ENCODE data around the gene ANKRD42. TPM values are rescaled to one million over a fixed set of nuclear protein-coding genes. Genes with fewer than 3 reads are reported as not detected.

ANKRD42 gene
- total and polyA plus RNA-seq, 2 of the 8 experiments (the other 6 are each of a cell fraction or from before 2014, with no cell fraction given) = 2.0 to 5.5 TPM

- no peaks in the 10 kb centered on the region for H3K79me1 ChIP-seq (ENCODE audit: low read depth, low read length)
- no peak overlapping the region for H4K5ac ChIP-seq (ENCODE audit: insufficient read length, low read depth, low read length)
- peak overlapping the region; percentile 82 to 99 (median 92) for H3K4me3 ChIP-seq (ENCODE audit: extremely low read depth in 1 of 4, insufficient read depth in 2 of 4, low read depth in 3 of 4, low read length in 4 of 4)
- 0 out of 7 replicates have a peak, but pooled peaks cover 0 to 1% (median 0%) of the 10 kb centered on the region in 4 experiments for H3K4me1 ChIP-seq (replicated peaks in 1 of 4; ENCODE audit: control insufficient read depth in 3 of 4, insufficient read depth in 4 of 4, low read length in 3 of 4)
- no peak overlapping the region for H3K23ac ChIP-seq (ENCODE audit: insufficient read length)
- H4K8ac ChIP-seq (ENCODE audit: extremely low read depth, insufficient read depth, low read length) = no peak overlapping the region
- no peak overlapping the region for H2BK5ac ChIP-seq (ENCODE audit: low read depth, low read length)
- H2AK5ac ChIP-seq (ENCODE audit: low read depth, low read length) = no peak overlapping the region
- DNase-seq (ENCODE audit: low read depth in 1 of 2, low spot score in 2 of 2) (no peak), FAIRE-seq (no peak)
- WGBS, 2 experiments (ENCODE audit: extremely low coverage in 1 of 2, insufficient coverage in 1 of 2, insufficient read length in 1 of 2, insufficient replicate concordance in 2 of 2, low coverage in 1 of 2, low lambda C conversion rate in 2 of 2, missing lambda C conversion rate in 1 of 2) = 44% methylated on average over 3 of the region's 3 CpGs; no CpG with 5 or more reads in 1 of the 2 experiments
- H3K9ac ChIP-seq (replicated peaks in 1 of 4; ENCODE audit: extremely low read depth in 1 of 4, low read depth in 3 of 4, low read length in 3 of 4) = peak overlapping the region in 3 of 4 experiments; percentile 34 to 94 (median 79); a peak in 3 of 7 replicates
- H3K4me2 ChIP-seq (ENCODE audit: insufficient read depth in 1 of 2, low read depth in 2 of 2, low read length in 2 of 2) = peak overlapping the region; percentile 78 to 81
- no peak overlapping the region for H2BK20ac ChIP-seq (ENCODE audit: low read length)
- no peak overlapping the region for H2BK12ac ChIP-seq (ENCODE audit: low read depth, low read length)
- H3K9me3 ChIP-seq (ENCODE audit: insufficient read depth in 2 of 2, low read depth in 1 of 2, low read length in 1 of 2) = no peaks in the 10 kb centered on the region
- no peak overlapping the region for H4K91ac ChIP-seq (replicated peaks; ENCODE audit: insufficient read length, low read length)
- ChIA-PET POLR2A (ENCODE audit: partially characterized antibody) (interaction anchor here (2.1 kb wide), 1 partner anchor 127 kb away, joined by 7 read pairs; the partner anchor contains the start of gene PCF11), CTCF (ENCODE audit: partially characterized antibody) (interaction anchor here (1.0 to 1.2 kb wide), 3 partner anchors 303 to 533 kb away, joined by 3 to 6 read pairs (median 4); no protein-coding TSS in a partner anchor)
- peaks cover 0 to 35% of the 10 kb centered on the region in 2 experiments; a peak in 3 of 4 replicates for H3K79me2 ChIP-seq (ENCODE audit: control insufficient read depth in 1 of 2, insufficient read depth in 2 of 2, low read length in 2 of 2)
- H3K27me3 ChIP-seq (replicated peaks in 1 of 4; ENCODE audit: control insufficient read depth in 3 of 4, extremely low read depth in 1 of 4, insufficient read depth in 3 of 4, low read length in 3 of 4) = no peaks in the 10 kb centered on the region
- H3K14ac ChIP-seq (ENCODE audit: insufficient read length) = no peak overlapping the region
- peaks cover 2% of the 10 kb centered on the region; the same call in 1 of the 2 replicates for H3K23me2 ChIP-seq (ENCODE audit: low read depth, low read length)
- H3K36me3 ChIP-seq (ENCODE audit: control insufficient read depth in 2 of 4, insufficient read depth in 4 of 4, low read length in 3 of 4) = peaks cover 0 to 4% (median 0%) of the 10 kb centered on the region in 4 experiments; a peak in 1 of 8 replicates
- H4K20me1 ChIP-seq (replicated peaks in 1 of 2; ENCODE audit: control insufficient read depth in 1 of 2, insufficient read depth in 2 of 2, low read length in 2 of 2) = no peaks in the 10 kb centered on the region
- H3K4ac ChIP-seq (replicated peaks; ENCODE audit: insufficient read length, low read depth, low read length) = no peak overlapping the region
- H3K56ac ChIP-seq (replicated peaks; ENCODE audit: insufficient read length, low read depth, low read length) = no peak overlapping the region
- H2AFZ ChIP-seq (ENCODE audit: low read length) = no peak overlapping the region
- H3K27ac ChIP-seq (ENCODE audit: low read depth, low read length) = no peak overlapping the region
- H2BK15ac ChIP-seq (ENCODE audit: low read length) = no peak overlapping the region
- H3K18ac ChIP-seq (ENCODE audit: extremely low read depth, low read length) = no peak overlapping the region
- H2BK120ac ChIP-seq (replicated peaks; ENCODE audit: low read depth, low read length) = no peak overlapping the region
- no peak for TF ChIP-seq BCL11A (IDR thresholded peaks at IDR 0.05; ENCODE audit: low read depth in 2 of 2, low read length in 2 of 2)
- TF ChIP-seq CBX8 (IDR thresholded peaks at IDR 0.05; ENCODE audit: borderline replicate concordance, low read depth, low read length) = no peak
- TF ChIP-seq POLR2A (IDR thresholded peaks at IDR 0.05; ENCODE audit: control extremely low read depth in 1 of 2, low read depth in 2 of 2, low read length in 2 of 2) = no peak
- no peak for TF ChIP-seq SP1 (IDR thresholded peaks at IDR 0.05; ENCODE audit: low read depth, low read length)
- TF ChIP-seq KDM4A (IDR thresholded peaks at IDR 0.05; ENCODE audit: low read depth, low read length, severe bottlenecking) = no peak
- no peak for TF ChIP-seq HDAC6 (IDR thresholded peaks at IDR 0.05; ENCODE audit: low read depth, low read length)
- TF ChIP-seq SIN3A (conservative IDR thresholded peaks at IDR 0.05 in 1 of 2, IDR thresholded peaks at IDR 0.05 in 1 of 2; ENCODE audit: low read depth in 1 of 2, low read length in 2 of 2) = no peak
- no peak for TF ChIP-seq HDAC2 (IDR thresholded peaks at IDR 0.05; ENCODE audit: borderline replicate concordance in 1 of 2, low read depth in 2 of 2, low read length in 2 of 2)
- no peak for TF ChIP-seq JUN (IDR thresholded peaks at IDR 0.05; ENCODE audit: low read depth, low read length)
- TF ChIP-seq TAF1 (IDR thresholded peaks at IDR 0.05; ENCODE audit: low read depth, low read length) = no peak
- no peak for TF ChIP-seq ASH2L (IDR thresholded peaks at IDR 0.05; ENCODE audit: low read length)
- no peak for TF ChIP-seq CEBPB (IDR thresholded peaks at IDR 0.05; ENCODE audit: low read depth, low read length)
- no peak for TF ChIP-seq SRF (IDR thresholded peaks at IDR 0.05; ENCODE audit: low read depth, low read length)
- TF ChIP-seq BACH1 (IDR thresholded peaks at IDR 0.05; ENCODE audit: low read length) = no peak
These were observed 91.1 kb downstream of the ANKRD42 start for GRCh38 chr11:83284501-83285150.

All from H1 (cell line).